ENCODE data around the gene TEX13B.
"Not testable (repeated sequence)": the region's sequence is repeated elsewhere in the genome, so short reads cannot be mapped to it uniquely, and the experiment has no call there.

Gene TEX13B

DNA sequence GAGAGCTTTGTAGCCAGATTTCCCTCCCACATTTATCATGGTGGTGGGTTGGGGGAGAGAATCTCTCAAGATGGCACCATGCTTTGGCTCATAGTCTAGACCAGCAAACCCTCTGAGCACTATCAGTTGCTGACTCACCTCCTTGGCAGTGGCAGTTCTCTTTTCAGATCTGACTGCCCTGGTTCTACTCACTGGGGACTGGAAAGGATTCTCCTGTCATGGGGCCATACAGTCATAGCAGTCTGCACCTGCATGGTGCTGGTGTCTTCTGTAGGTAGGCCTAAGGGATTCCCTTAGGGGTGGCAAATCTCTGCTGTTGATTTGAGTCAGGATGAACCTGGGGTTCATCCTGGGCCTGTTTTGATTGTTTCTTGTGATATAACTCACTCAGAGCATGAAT lies 2.6 kb downstream of the TEX13B start:
- Mint-ChIP-seq H3K9me3 (no peaks in the 10 kb centered on the region), H3K27ac (no peak overlapping the region), H3K4me1 (no peaks in the 10 kb centered on the region), H3K36me3 (no peaks in the 10 kb centered on the region), H3K27me3 (peaks cover 3% of the 10 kb centered on the region), H3K4me3 (no peak overlapping the region)
- CTCF ChIA-PET: interaction anchor here (0.7 to 1.7 kb wide), 2 partner anchors 14 to 43 kb away, joined by 3 read pairs; no protein-coding TSS in a partner anchor
- no peak for DNase-seq

DNA sequence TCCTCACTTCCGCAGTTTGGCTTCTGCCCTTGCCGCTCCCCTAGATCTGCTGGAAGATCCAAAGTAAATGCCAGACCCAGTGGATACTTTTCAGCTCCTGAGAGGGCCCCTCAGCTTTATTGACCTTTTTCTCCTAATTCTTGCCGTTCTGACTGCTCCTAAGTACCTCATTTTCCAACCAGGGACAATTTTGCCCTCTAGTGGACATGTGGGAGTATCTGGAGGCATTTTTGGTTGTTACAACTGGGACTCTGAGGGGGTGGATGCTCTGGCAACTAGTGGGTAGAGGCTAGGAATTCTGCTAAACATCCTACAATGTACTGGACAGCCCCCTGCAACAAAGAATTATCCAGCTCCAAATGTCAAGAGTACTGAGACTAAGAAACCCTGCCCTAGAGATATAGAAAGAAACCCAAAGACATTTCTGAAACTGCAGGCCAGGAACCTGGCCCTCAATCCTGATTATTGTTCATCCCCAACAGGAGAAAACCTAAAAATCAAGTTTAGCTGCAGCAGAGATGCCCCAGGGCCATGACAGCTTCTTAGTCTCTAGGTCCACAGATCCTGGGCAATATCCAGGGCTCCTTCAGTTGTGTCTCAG lies 3.4 kb downstream of the TEX13B start:
- H3K4me1 Mint-ChIP-seq: no peaks in the 10 kb centered on the region
- no peaks in the 10 kb centered on the region for H3K9me3 Mint-ChIP-seq

DNA sequence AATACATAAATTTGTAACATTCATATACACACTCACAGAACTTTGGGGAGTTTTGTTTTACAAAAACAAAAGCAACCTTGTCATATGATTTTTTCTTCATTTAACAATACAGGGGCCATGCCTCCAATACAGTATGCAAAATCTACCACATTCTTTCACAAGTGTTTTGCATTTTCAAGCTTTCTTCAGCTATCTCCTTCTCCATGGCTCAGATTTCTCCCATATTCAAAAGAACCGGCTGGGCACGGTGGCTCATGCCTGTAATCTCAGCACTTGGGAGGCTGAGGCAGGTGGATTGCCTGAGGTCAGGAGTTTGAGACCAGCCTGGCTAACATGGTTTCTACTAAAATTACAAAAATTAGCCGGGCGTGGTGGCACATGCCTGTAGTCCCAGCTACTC lies 4.1 kb downstream of the TEX13B start:
- Mint-ChIP-seq H3K36me3 (no peaks in the 10 kb centered on the region), H3K4me1 (no peaks in the 10 kb centered on the region), H3K27me3 (peaks cover 3% of the 10 kb centered on the region), H3K9me3 (no peaks in the 10 kb centered on the region), H3K27ac (no peak overlapping the region), H3K4me3 (no peak overlapping the region)
- CTCF ChIA-PET: interaction anchor here (1.7 kb wide), 1 partner anchor 16 kb away, joined by 3 read pairs; no protein-coding TSS in a partner anchor
- DNase-seq: no peak

More for the DNA sequence above, 3.4 kb downstream of the TEX13B start:
- no peak for DNase-seq
- H3K27me3 Mint-ChIP-seq: peaks cover 3% of the 10 kb centered on the region
- CTCF ChIA-PET: interaction anchor here (1.7 kb wide), 1 partner anchor 15 kb away, joined by 3 read pairs; no protein-coding TSS in a partner anchor
- H3K27ac Mint-ChIP-seq: no peak overlapping the region
- no peaks in the 10 kb centered on the region for H3K36me3 Mint-ChIP-seq
- H3K4me3 Mint-ChIP-seq: no peak overlapping the region

DNA sequence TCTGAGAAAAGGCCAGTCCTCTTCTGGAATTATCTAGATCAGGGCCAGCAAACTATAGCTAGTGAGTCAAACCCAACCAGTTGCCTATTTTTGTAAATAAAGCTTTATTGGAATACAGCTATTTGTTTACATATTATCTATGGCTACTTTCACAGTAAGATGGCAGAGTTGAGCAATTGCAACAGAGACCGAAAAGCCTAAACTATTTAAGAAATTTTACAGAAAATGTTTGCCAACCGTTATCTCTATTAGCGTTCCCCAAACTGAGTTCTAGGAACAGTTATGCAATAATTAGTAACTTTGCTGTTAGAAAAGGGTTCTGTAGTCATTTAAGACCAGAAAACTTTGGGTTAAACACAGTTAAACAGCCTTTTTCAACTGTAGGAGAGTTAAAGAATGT lies 10.5 kb downstream of the TEX13B start:
- Mint-ChIP-seq H3K27me3 (no peaks in the 10 kb centered on the region), H3K9me3 (no peaks in the 10 kb centered on the region), H3K27ac (no peak overlapping the region), H3K4me1 (no peaks in the 10 kb centered on the region), H3K36me3 (no peaks in the 10 kb centered on the region), H3K4me3 (no peak overlapping the region)
- DNase-seq: no peak
- CTCF ChIA-PET: no interaction called here

DNA sequence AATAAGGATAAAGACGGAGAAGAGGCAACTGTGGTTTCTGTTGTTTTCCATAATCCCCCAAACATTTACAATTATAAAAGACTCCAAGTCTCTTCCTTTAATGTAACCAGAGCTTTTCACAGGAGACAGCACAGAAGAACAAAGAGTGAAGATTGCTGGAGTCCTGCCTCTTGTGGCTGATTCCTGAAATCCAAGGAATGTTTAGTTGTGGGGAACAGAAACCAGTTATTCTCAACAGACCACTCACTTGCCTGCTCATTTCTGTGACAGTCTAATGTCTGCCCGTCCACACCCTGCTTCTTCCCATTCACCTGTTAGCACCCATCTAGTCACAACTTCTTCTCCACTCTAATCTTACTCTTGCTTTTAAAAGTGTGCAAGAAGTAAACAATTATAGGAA lies 12.1 kb downstream of the TEX13B start:
- no peak for DNase-seq
- no peak overlapping the region for H3K4me3 Mint-ChIP-seq
- H3K9me3 Mint-ChIP-seq: no peaks in the 10 kb centered on the region
- no peaks in the 10 kb centered on the region for H3K27me3 Mint-ChIP-seq
- CTCF ChIA-PET: no interaction called here
- no peaks in the 10 kb centered on the region for H3K4me1 Mint-ChIP-seq
- no peaks in the 10 kb centered on the region for H3K36me3 Mint-ChIP-seq
- H3K27ac Mint-ChIP-seq: no peak overlapping the region

DNA sequence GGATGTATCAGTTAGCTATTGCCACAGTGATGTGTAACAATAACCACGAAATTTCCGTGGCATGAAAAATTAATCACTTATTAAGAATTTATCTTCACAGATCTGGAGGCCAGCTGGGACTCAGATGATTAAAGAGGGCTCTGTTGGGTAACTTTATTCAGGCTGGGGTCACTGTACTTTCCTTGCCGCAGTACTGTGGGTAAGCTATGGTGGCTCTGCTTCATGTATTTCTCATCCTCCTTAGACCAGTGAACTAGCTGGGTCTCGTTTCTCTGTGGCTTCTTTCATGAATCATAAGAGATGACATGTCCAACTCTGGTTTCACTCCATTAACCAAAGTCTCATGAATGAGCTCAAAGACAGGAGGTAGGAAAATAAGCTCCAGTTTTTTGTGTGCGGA lies 13.5 kb downstream of the TEX13B start:
- no peaks in the 10 kb centered on the region for H3K9me3 Mint-ChIP-seq
- no peaks in the 10 kb centered on the region for H3K27me3 Mint-ChIP-seq
- H3K36me3 Mint-ChIP-seq: no peaks in the 10 kb centered on the region
- no peak overlapping the region for H3K27ac Mint-ChIP-seq
- no peaks in the 10 kb centered on the region for H3K4me1 Mint-ChIP-seq
- DNase-seq: no peak
- H3K4me3 Mint-ChIP-seq: no peak overlapping the region
- CTCF ChIA-PET: no interaction called here

DNA sequence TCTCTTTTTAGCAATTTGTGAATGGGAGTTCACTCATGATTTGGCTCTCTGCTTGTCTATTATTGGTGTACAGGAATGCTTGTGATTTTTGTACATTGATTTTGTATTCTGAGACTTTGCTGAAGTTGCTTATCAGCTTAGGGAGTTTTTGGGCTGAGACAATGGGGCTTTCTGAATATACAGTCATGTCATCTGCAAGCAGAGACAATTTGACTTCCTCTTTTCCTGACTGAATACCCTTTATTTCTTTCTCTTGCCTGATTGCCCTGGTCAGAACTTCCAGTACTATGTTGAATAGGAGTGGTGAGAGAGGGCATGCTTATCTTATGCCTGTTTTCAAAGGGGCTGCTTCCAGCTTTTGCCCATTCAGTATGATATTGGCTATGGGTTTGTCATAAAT lies 26.8 kb downstream of the TEX13B start:
- CTCF ChIA-PET, DNase-seq, H3K9me3 Mint-ChIP-seq, H3K27ac Mint-ChIP-seq, H3K4me3 Mint-ChIP-seq, H3K27me3 Mint-ChIP-seq, H3K36me3 Mint-ChIP-seq, H3K4me1 Mint-ChIP-seq: not testable (repeated sequence)

DNA sequence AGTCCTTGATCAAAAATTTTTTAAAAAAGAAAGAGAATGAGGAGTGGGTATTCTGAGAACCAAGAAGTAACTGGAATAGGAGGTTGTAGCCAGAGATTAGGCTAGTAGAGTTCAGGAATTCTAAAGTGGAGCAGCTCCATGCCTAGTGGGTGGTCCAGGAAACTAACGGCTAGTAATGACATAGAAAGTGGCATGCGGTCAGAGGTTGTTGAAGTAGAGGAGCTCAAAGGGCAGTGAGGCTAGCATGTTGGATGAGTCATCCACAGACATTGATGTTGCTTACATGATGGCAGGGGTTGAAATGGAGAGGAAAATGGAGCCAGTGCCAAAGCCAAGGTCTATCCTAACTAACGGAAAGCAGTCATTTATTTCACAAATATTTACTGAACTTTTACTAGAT lies 42.1 kb downstream of the TEX13B start:
- Mint-ChIP-seq H3K27ac (no peak overlapping the region), H3K4me1 (no peaks in the 10 kb centered on the region), H3K36me3 (no peaks in the 10 kb centered on the region), H3K4me3 (no peak overlapping the region), H3K27me3 (peaks cover 13% of the 10 kb centered on the region), H3K9me3 (peaks cover 2% of the 10 kb centered on the region)
- no peak for DNase-seq
- CTCF ChIA-PET: no interaction called here

DNA sequence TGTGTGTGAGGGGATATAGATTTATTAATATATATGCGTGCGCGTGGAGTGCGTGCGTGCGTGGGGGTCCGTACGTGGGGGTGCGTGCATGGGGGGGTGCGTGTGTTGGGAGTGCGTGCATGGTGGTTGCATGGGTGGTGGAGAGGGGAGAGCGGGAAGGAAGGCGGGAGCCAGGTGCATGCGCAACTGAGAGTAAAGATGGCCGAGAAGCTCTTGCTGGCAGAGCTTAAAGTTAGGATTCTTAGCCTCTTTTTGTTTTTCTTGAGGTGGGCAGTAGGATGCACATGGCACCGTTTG lies 45.8 kb downstream of the TEX13B start:
- Mint-ChIP-seq H3K27ac (no peak overlapping the region), H3K4me1 (no peaks in the 10 kb centered on the region), H3K27me3 (peaks cover 13% of the 10 kb centered on the region), H3K4me3 (no peak overlapping the region), H3K36me3 (no peaks in the 10 kb centered on the region), H3K9me3 (peaks cover 2% of the 10 kb centered on the region)
- CTCF ChIA-PET: no interaction called here
- no peak for DNase-seq

DNA sequence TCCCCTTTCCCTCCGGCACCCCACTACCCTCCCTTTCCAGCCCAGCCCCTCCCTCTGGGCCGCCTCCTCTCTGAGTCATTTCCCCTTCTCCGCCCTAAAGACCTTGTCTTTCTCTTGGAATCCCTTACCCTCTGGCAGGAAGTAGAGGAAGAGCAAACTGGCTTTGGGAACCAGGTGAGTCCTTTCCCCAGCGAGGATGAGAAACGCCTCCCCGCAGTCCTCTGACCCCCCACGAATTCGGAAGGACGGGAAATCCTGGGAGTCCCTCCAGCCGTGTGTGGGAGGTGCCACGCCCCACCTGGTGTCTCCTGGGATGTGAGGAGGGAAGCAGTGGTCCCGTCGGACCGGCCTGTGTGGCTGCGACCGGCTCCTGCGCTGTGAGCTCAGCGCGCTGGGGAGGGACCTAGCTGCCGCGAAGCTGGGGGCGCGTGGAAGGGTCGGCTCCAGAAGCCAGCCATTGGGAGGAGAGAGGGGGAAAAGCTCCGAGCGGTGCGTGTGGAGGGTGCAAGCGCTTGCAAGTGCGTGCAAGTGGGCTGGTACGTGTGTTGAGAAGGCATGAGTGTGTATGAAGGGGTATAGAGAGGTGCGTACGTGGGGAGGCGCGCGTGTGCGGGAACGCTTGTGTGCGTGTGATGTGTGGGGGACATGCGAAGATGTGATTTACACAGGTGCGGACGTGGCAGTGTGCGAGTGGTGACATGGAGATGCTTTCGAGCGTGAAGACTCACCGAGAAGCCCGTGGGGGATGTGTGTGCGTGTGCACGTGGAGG lies 46.3 kb downstream of the TEX13B start:
- Mint-ChIP-seq H3K4me3 (no peak overlapping the region), H3K27me3 (peaks cover 13% of the 10 kb centered on the region), H3K9me3 (peaks cover 2% of the 10 kb centered on the region), H3K36me3 (no peaks in the 10 kb centered on the region), H3K27ac (no peak overlapping the region), H3K4me1 (no peaks in the 10 kb centered on the region)
- DNase-seq: no peak
- CTCF ChIA-PET: no interaction called here

DNA sequence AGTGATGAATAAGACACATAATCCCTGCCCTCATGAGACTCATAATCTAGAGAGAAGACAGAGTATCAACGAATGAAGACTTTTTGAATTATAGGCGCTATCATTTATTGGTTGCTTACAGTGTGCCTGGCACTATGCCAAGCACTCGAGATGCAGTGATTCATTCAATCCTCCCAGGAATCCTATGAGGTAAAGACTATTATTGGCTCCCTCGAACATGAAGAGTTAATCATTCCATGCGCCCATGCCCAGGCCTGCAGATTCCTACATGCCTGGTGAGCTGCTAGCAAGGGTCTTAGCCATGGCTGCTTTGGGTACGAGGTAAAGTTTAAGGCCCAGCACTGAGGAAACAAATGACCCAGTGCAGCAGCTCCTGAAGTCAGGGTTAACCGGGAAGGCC lies 47.0 kb downstream of the TEX13B start:
- CTCF ChIA-PET: no interaction called here
- H3K36me3 Mint-ChIP-seq: no peaks in the 10 kb centered on the region
- no peaks in the 10 kb centered on the region for H3K4me1 Mint-ChIP-seq
- H3K27ac Mint-ChIP-seq: no peak overlapping the region
- H3K4me3 Mint-ChIP-seq: no peak overlapping the region
- peaks cover 2% of the 10 kb centered on the region for H3K9me3 Mint-ChIP-seq
- H3K27me3 Mint-ChIP-seq: peaks cover 13% of the 10 kb centered on the region
- DNase-seq: no peak

DNA sequence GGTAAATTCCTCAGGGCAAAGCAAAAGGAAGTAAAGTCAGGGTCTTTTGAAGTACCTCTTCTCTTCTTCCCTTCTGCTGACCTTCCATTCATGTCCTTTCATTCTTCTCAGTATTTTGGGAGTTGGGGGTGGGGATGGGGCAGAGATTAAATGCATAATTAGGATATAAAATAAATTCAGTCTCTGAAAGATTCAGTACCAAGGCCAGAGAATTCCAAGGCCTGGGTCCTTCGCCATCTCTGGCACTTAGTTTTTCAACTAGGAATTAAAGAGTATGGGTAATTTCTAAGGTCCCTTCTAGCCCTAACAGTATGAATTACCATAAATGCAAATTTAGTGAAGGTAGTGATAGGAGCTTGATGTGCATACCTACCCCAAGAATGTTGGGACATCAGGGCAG lies 47.9 kb downstream of the TEX13B start:
- CTCF ChIA-PET: no interaction called here
- no peaks in the 10 kb centered on the region for H3K36me3 Mint-ChIP-seq

More for the DNA sequence above, 47.9 kb downstream of the TEX13B start:
- H3K27me3 Mint-ChIP-seq: peaks cover 13% of the 10 kb centered on the region
- H3K4me1 Mint-ChIP-seq: no peaks in the 10 kb centered on the region
- H3K9me3 Mint-ChIP-seq: peaks cover 2% of the 10 kb centered on the region
- H3K4me3 Mint-ChIP-seq: no peak overlapping the region
- DNase-seq: no peak
- H3K27ac Mint-ChIP-seq: no peak overlapping the region
